Suppressor macrophage treated with lipopolysaccharide for 1 hour (primary cell): ENCODE results near the gene PGPEP1.
"Not testable (repeated sequence)": the region's sequence is repeated elsewhere in the genome, so short reads cannot be mapped to it uniquely, and the experiment has no call there.

ENCODE experiments used
- DNase-seq, 3 donors: peaks; one replicate each; pipeline ENCODE4 v3.0.0-alpha.2; 2020 to 2022

Gene PGPEP1

GRCh38 chr19:18308051-18308947, 32.1 kb upstream of the PGPEP1 start:
- DNase-seq, result no peak

GRCh38 chr19:18308948-18309325, 31.5 kb upstream of the PGPEP1 start:
- no peak for DNase-seq

GRCh38 chr19:18309525-18310064, 30.8 kb upstream of the PGPEP1 start:
- DNase-seq, result no peak

GRCh38 chr19:18310118-18310909, 30.1 kb upstream of the PGPEP1 start:
- DNase-seq, result no peak

- DNase-seq, result no peak
Observed at GRCh38 chr19:18310966-18311365, 29.4 kb upstream of the PGPEP1 start.

- no peak for DNase-seq
Observed at GRCh38 chr19:18311502-18312091, 28.8 kb upstream of the PGPEP1 start.

GRCh38 chr19:18312092-18312534, 28.3 kb upstream of the PGPEP1 start:
- DNase-seq, result no peak

GRCh38 chr19:18313398-18313797, 27.0 kb upstream of the PGPEP1 start:
- no peak for DNase-seq

GRCh38 chr19:18317961-18318800, 22.2 kb upstream of the PGPEP1 start:
- peak in 1 of 3 donors; percentile 45 for DNase-seq

GRCh38 chr19:18319591-18320135, 20.7 kb upstream of the PGPEP1 start:
- DNase-seq, result peak in 1 of 3 donors; percentile 60

- DNase-seq, result peak; percentile 41 to 64 (median 44)
Observed at GRCh38 chr19:18320865-18321733, 19.3 kb upstream of the PGPEP1 start.

- peak in 1 of 3 donors; percentile 39 for DNase-seq
Observed at GRCh38 chr19:18321734-18322102, 18.7 kb upstream of the PGPEP1 start.

GRCh38 chr19:18322318-18322758, 18.1 kb upstream of the PGPEP1 start:
- DNase-seq, result peak; percentile 65 to 78 (median 68)

- DNase-seq, result peak; percentile 98 to 99 (median 99)
Observed at GRCh38 chr19:18322759-18323460, 17.5 kb upstream of the PGPEP1 start, which contains the start of gene LSM4. TSS of gene LSM4 (minus strand) at chr19:18323076. CDS start at chr19:18323020, 56 bp downstream.

GRCh38 chr19:18324373-18324731, 16.0 kb upstream of the PGPEP1 start:
- DNase-seq, result not testable (repeated sequence)

- no peak for DNase-seq
Observed at GRCh38 chr19:18326772-18327171, 13.6 kb upstream of the PGPEP1 start.

GRCh38 chr19:18328340-18329034, 11.9 kb upstream of the PGPEP1 start:
- peak; percentile 97 to 99 (median 98) for DNase-seq

GRCh38 chr19:18329035-18329376, 11.4 kb upstream of the PGPEP1 start:
- DNase-seq, result no peak

GRCh38 chr19:18330868-18331267, 9.5 kb upstream of the PGPEP1 start:
- DNase-seq, result no peak
